ENCODE measurements around the gene STK32C. TPM values are rescaled to one million over a fixed set of nuclear protein-coding genes. Genes with fewer than 3 reads are reported as not detected.

The STK32C gene
- total and polyA plus RNA-seq, 2 of the 4 experiments (the other 2 are of a cell fraction), result 5.0 to 8.3 TPM

DNA sequence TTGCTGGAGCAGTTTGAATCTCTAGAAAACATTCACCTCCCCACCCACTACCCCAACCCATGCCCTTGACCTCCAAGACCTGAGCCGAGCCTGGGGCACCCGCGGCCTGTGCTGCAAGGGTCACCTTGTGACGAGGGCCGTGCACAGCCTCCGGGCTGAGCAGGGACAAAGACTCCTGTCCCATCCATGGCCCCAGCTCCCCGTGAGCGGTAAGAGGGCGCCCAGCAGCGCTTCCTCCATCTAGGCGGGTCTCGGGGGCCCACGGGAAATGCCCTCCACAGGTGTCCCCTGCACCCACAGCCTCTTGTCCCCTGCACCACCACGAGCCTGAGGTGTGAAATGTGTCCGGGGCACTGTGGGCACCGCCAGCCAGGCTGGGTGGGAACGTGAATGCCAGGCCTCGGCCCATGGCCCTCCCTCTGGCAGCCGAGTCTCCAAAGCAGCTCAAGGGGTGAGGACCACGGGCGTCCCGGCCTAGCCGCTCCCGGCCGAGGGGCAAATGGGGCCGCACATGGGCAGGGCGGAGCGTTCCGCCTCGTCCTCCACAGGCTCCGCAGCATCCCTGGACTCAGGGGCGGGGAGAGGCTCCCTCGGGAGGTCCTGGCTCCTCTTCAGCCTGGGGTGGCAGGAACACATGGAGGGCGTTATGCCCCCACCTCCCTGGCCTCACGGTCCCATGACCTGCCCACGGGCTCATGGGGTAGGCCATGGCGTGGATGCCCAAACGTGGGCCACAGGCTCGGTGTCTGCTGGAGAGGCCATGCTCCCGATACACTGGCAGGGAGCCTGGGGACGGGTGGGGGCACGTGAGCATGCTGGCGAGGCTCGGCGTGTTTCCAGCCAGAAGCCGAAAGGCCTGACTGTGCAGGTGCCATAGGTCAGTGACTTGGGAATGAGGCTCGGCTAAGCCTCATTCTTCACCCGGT, 100.0 kb downstream of the STK32C start:
- H3K9me1 ChIP-seq (ENCODE audit: insufficient read depth, low read length), result no peaks in the 10 kb centered on the region; the same call in 1 of the 2 replicates
- H3K79me1 ChIP-seq (ENCODE audit: low read depth in 1 of 2, low read length in 2 of 2), result no peaks in the 10 kb centered on the region
- no peak for ATAC-seq (ENCODE audit: low read depth)
- dilution Hi-C loops (cut with HindIII; ENCODE audit: low sequenced_read_pairs, unreplicated experiment) (no loop called here), in situ Hi-C loops (cut with MboI; ENCODE audit: low sequenced_read_pairs) (no loop called here), intact Hi-C loops (cut with micrococcal nuclease) (no loop called here)
- ChIA-PET CTCF (no interaction called here), POLR2A (ENCODE audit: unreplicated experiment) (no interaction called here)
- no peak overlapping the region for H4K5ac ChIP-seq (ENCODE audit: low read depth, low read length)
- H4K20me1 ChIP-seq (ENCODE audit: insufficient read depth, low read length), result no peaks in the 10 kb centered on the region
- H3K27ac ChIP-seq (ENCODE audit: insufficient read depth, low read length), result no peak overlapping the region
- no peak overlapping the region for H2AK5ac ChIP-seq (ENCODE audit: low read depth, low read length)
- no peaks in the 10 kb centered on the region for H3K4me1 ChIP-seq (ENCODE audit: control insufficient read depth, insufficient read depth, low read length)
- H2BK15ac ChIP-seq (ENCODE audit: low read depth, low read length), result no peak overlapping the region
- H3K9ac ChIP-seq (ENCODE audit: low read depth, low read length), result no peak overlapping the region
- no peak overlapping the region for H3K4me3 ChIP-seq (ENCODE audit: insufficient read depth, low read depth, low read length)
- no peak overlapping the region for H2BK5ac ChIP-seq (ENCODE audit: low read depth, low read length, poor library complexity, severe bottlenecking)
- no peak overlapping the region for H3K23ac ChIP-seq (ENCODE audit: low read depth, low read length)
- no peak overlapping the region for H4K91ac ChIP-seq (ENCODE audit: insufficient read depth, low read depth, low read length)
- no peak overlapping the region for H2AK9ac ChIP-seq (replicated peaks; ENCODE audit: low read depth, low read length, poor library complexity)
- H3K27me3 ChIP-seq (ENCODE audit: control insufficient read depth, insufficient read depth, low read length), result no peaks in the 10 kb centered on the region
- no peak overlapping the region for H3K4ac ChIP-seq (ENCODE audit: low read depth, low read length)
- no peak for TF ChIP-seq FOS (IDR thresholded peaks at IDR 0.05; ENCODE audit: low read depth, low read length)
- no peak for TF ChIP-seq BHLHE40 (IDR thresholded peaks at IDR 0.05; ENCODE audit: low read depth, low read length)
- no peak for DNase-seq
- no TSS peak for BruUV-seq (replicated peaks)
- peaks cover 5% of the 10 kb centered on the region; the same call in 1 of the 2 replicates for H3K36me3 ChIP-seq (ENCODE audit: control insufficient read depth, insufficient read depth, low read length)
- no peak overlapping the region for H3K56ac ChIP-seq (ENCODE audit: extremely low read depth, insufficient read depth, low read length)
- no peak overlapping the region for H3K18ac ChIP-seq (ENCODE audit: low read depth, low read length)
- 70% methylated on average over 33 of the region's 48 CpGs; no CpG with 5 or more reads in 1 of the 2 experiments for WGBS, 2 experiments (ENCODE audit: extremely low coverage in 2 of 2, insufficient read length in 1 of 2)
- H3K14ac ChIP-seq (replicated peaks; ENCODE audit: low read depth, low read length), result no peak overlapping the region
- H2BK20ac ChIP-seq (ENCODE audit: low read depth, low read length), result no peak overlapping the region
- H3K9me3 ChIP-seq (ENCODE audit: control insufficient read depth, insufficient read depth, low read length), result no peaks in the 10 kb centered on the region
- no peak overlapping the region for H4K8ac ChIP-seq (ENCODE audit: low read depth in 2 of 2, low read length in 2 of 2)
- H2AFZ ChIP-seq (replicated peaks; ENCODE audit: low read length, poor library complexity), result peak overlapping the region; percentile 5
- no peak overlapping the region for H2BK120ac ChIP-seq (ENCODE audit: low read depth, low read length)
- H3K4me2 ChIP-seq (ENCODE audit: low read depth, low read length), result no peak overlapping the region
